ENCODE measurements around the gene NMD3. TPM values are rescaled to one million over a fixed set of nuclear protein-coding genes. Genes with fewer than 3 reads are reported as not detected.

Gene NMD3
- 36.4 to 59.5 TPM (median 50.4 TPM) in 5 replicates for total RNA-seq (2022; extraction: Qiagen RNA extraction; ENCODE audit: low read depth)

DNA sequence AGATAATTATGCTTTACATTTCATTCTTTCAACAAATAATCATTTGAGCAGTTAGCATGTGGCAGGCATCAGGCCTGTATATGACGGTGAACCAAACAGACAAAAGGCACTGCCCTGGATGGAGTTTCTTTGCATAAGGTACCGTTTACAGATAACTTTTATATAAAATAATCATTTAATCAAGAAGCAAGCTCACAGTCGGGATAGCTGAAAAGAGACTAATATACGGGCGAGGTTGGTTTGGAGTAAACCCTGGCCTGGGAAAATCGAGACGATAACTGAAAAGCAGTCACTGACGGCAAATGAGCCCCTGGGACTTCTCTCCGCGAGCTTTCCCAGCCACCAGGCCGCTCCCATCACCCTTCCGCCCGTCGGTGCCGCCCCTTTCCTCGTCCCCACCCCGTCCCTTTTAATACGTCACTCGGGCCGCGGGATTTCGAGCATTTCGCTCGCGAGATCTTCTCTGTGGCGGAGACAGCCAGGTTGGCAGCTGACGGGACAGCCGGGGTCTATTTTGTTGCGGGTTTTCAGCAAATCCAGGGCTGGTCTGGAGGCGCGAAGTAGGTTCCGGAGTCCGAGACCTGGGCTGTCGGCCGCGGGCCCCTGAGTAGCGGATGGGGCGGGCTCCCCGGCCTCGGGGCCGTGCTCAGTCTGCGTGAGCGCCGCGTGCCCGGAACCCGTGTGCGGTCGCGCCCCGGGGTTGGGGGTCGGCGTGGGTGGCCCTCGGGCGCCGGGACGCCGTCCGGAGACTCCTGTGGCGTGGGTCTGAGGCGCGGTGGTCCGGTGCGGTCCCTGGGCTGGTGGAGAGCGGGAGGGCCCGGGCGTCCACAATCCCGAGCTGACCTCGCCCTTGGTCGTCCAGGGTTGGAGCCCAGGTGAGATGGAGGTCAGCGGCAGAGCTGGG, at the start of gene NMD3:
Gene NMD3, plus strand, starts transcription at position 462 of the 904 bp plus-strand sequence. CDS start 703 bp downstream, outside the sequence.

Other genes starting within 250 kb of the NMD3 start
- gene B3GALNT1, start 116.0 kb upstream of the NMD3 start, total RNA-seq (2022; extraction: Qiagen RNA extraction; ENCODE audit: low read depth), result 0.15 to 0.23 TPM (median 0.21 TPM) in 3 of 5 replicates, not detected in the others
- not detected in 5 replicates for gene SPTSSB, start 150.2 kb downstream of the NMD3 start, total RNA-seq (2022; extraction: Qiagen RNA extraction; ENCODE audit: low read depth)

All from A549 treated with RU486 at 1 μM for 4 hours (cell line).